Retina (tissue), 1 donor: Measurements from ENCODE around the gene ZNF407.
"Not testable (repeated sequence)": the region's sequence is repeated elsewhere in the genome, so short reads cannot be mapped to it uniquely, and the experiment has no call there.

ENCODE experiments used
- DNase-seq: peaks from one replicate; pipeline ENCODE4 v3.0.0-alpha.2; 2016

Gene ZNF407

GRCh38 chr18:75083761-75084160, 486.1 kb downstream of the ZNF407 start:
- no peak for DNase-seq

GRCh38 chr18:75085676-75086075, 488.0 kb downstream of the ZNF407 start:
- DNase-seq, result not testable (repeated sequence)

GRCh38 chr18:75086494-75087034, 488.9 kb downstream of the ZNF407 start:
- DNase-seq, result no peak

- DNase-seq, result no peak
Measured at GRCh38 chr18:75087119-75088020, 489.7 kb downstream of the ZNF407 start.

- no peak for DNase-seq
Measured at GRCh38 chr18:75088021-75088506, 490.4 kb downstream of the ZNF407 start.

DNA sequence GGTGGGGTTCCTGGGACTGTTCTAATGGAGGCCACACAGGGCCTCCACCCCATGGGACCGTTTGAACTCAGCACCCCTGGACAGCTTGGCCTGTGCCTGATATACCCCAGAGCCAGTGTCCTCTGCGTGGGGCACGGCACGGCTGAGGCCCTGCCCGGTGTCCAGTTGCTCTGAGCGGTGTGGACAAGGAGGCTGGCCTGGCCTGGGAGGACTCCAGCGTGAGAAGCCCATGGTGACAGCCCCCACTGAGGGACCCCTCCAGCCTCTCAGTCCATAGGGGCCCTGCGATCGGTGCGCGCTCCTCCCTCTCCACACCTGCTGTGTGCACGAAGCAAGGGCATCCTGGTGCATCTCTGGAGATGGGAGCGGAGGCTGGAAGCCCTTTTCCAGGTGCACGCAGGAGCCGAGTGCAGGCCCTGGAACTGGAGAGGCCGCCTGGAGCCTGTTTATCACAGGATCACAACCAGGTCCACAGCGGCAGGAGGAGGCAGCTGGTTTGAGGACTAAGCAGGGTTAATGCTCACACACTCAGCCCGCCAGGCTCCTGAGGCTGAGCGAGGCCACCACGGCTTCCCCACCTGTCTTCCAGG, 491.0 kb downstream of the ZNF407 start:
- no peak for DNase-seq

GRCh38 chr18:75089748-75090327, 492.2 kb downstream of the ZNF407 start:
- no peak for DNase-seq

DNA sequence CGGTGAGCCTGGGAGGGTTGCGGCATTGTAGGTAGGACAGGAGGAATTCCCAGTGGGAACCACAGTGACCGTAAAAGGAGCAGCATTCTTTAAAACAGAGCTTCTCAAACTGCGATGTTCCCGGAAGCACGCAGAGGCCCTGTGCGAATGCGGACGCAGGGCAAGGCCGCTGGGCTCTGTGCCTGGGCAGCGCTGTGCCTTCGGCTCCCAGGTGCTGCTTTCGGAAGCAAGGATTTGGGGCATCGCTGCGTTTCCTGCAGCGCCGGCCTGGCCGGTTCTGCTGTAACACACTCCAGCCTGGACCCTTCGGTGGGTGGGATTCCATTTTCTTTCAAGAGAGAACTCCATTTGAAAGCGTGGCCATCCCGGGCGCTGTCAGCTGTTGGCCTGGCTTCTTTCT, 492.7 kb downstream of the ZNF407 start:
- DNase-seq, result no peak

- DNase-seq, result no peak
Measured at GRCh38 chr18:75097491-75098225, 500.0 kb downstream of the ZNF407 start.

GRCh38 chr18:75100832-75101630, 503.4 kb downstream of the ZNF407 start:
- DNase-seq, result no peak

- no peak for DNase-seq
Measured at GRCh38 chr18:75101916-75102315, 504.2 kb downstream of the ZNF407 start.

- DNase-seq, result not testable (repeated sequence)
Measured at GRCh38 chr18:75104029-75104428, 506.4 kb downstream of the ZNF407 start.

- DNase-seq, result no peak
Measured at GRCh38 chr18:75104483-75104882, 506.8 kb downstream of the ZNF407 start.

DNA sequence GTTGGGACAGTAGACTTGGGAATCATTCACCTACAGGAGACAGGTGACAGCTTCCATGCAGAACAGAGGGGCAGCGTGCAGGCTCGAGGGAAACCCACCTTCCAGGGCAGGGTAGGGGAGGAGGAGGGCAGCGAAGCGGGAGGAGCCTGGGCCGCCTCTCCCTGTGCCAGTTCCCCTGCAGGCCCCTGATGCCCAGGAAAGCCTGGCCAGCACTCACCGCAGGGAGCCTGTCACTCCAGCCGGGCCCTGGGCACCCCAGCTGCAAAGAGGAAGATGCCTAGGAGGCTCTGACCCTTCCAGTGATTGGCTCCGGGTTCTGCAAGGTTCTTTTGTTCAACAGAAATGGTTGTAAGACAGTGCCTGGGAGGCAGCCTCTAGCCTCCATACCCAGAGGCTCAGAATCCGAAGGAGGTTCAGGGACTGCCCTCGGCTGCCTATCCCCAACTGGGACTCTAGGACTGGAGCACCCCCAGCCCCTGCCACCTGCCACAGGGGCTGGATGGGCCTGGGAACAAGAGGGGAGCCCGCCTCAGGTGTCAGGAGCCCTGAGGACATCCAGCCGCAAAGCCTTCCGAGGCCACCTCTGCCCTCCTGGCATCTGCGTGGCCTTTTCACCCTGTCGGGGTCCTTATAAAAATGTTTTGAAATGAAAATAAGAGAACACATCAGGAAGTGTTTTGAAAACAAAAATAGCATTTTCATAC, 508.0 kb downstream of the ZNF407 start:
- no peak for DNase-seq

GRCh38 chr18:75106746-75107145, 509.1 kb downstream of the ZNF407 start:
- no peak for DNase-seq

GRCh38 chr18:75107196-75107930, 509.7 kb downstream of the ZNF407 start:
- DNase-seq, result no peak

GRCh38 chr18:75107931-75108276, 510.2 kb downstream of the ZNF407 start:
- no peak for DNase-seq

DNA sequence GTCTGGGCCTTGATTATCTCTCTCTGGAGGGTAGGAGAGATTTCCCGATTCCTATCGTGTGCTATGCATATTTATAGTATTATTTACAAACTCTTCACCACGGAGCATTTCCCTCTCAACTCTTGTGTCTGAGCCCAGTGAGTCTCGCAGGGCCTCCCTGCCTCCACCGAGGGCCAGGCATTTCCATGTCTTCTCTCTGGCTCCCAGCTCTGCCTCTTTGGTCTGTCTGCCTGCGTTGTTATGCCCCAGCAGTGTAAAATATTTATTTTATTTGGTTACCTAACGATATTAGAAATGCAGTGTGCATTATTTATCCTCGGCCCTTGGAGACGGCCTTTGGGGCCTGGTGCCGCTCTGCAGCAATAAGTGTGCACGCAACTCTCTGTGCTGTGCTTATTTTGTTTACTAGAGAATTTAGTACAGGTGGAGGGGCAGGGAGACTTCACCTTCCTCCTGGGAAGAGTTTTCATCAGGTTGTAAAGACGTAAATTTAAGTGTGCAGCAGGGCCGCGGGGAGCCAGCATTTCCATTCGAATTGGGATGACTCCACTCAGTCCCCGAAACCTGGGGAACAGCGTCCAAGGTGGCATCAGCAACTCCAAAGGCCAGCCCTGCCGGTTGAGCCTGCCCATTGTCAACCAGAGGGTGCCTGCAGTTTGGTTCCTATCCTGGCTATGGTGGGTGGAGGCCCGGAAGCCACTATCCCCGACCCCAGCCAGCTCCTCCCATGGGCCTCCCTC, 511.1 kb downstream of the ZNF407 start:
- DNase-seq, result no peak

GRCh38 chr18:75109319-75109691, 511.6 kb downstream of the ZNF407 start:
- no peak for DNase-seq

GRCh38 chr18:75109819-75110218, 512.1 kb downstream of the ZNF407 start:
- DNase-seq, result no peak
